Measurements from ENCODE around the gene RPS6KA1. TPM values are rescaled to one million over a fixed set of nuclear protein-coding genes. Genes with fewer than 3 reads are reported as not detected.

Gene RPS6KA1
- polyA plus RNA-seq, 1 donor (not counting 4 experiments of a cell fraction or from before 2014, with no cell fraction given) = 65.9 TPM

DNA sequence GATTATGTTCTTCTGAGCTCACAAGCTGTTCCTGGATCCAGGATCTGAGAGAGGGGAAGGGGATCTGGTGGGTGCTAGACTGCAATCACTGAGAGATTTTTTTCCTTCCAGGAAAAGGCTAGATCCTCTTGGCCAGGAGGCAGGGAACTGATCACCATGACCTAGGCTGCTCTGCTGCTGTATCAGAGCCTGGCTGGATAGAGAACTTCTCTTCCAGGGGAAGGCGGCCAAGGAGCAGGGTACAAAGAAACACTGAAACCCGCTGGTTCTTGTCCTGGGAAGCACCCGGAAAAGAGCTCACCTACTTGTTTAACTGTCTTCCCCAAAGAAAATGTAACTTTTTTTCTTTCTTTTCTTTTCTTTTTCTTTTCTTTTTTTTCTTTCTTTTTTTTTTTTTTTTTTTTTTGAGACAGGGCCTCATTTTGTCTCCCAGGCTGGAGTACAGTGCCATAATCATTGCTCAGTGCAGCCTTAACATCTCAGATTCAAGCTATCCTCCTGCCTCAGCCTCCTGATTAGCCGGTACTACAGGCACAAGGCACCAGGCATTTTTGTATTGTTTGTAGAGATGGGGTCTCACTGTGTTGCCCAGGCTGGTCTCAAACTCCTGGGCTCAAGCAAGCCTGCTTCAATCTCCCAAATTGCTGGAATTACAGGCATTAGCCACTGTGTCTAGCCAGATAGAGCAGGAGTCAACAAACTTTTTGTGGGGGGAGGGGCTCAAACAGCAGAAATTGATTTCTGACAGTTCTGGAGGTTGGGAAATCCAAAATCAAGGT lies 12.4 kb upstream of the RPS6KA1 start:
- Histone ChIP-seq H3K9me3 (ENCODE audit: control insufficient read depth, low read depth, low read length) (no peaks in the 10 kb centered on the region), H4K20me1 (ENCODE audit: control insufficient read depth, extremely low read depth, insufficient read depth, low read length) (no peaks in the 10 kb centered on the region), H3K4me2 (ENCODE audit: control insufficient read depth, extremely low read depth, insufficient read depth, low read depth, low read length) (no peak overlapping the region), H3K27me3 (ENCODE audit: control insufficient read depth, extremely low read depth, insufficient read depth, low read length) (no peaks in the 10 kb centered on the region), H3K36me3 (ENCODE audit: control insufficient read depth in 2 of 2, extremely low read depth in 1 of 2, insufficient read depth in 2 of 2, low read length in 2 of 2) (no peaks in the 10 kb centered on the region), H3K27ac (ENCODE audit: control insufficient read depth, insufficient read depth, low read length) (no peak overlapping the region), H3K9me1 (ENCODE audit: control insufficient read depth, extremely low read depth, insufficient read depth, low read length) (no peaks in the 10 kb centered on the region), H3K79me2 (ENCODE audit: control insufficient read depth, insufficient read depth, low read length) (no peaks in the 10 kb centered on the region), H3K4me3 (ENCODE audit: control insufficient read depth in 2 of 3, extremely low read depth in 1 of 3, insufficient read depth in 2 of 3, low read depth in 1 of 3, low read length in 3 of 3) (no peak overlapping the region), H2AFZ (ENCODE audit: control insufficient read depth, low read length) (no peak overlapping the region), H3K9ac (ENCODE audit: control insufficient read depth, extremely low read depth, insufficient read depth, low read length) (no peak overlapping the region), H3K4me1 (ENCODE audit: control insufficient read depth, extremely low read depth, insufficient read depth, low read length) (no peaks in the 10 kb centered on the region)
- DNase-seq (ENCODE audit: low read depth, low spot score) (no peak), FAIRE-seq (no peak)
- TF ChIP-seq, protein P1, sequence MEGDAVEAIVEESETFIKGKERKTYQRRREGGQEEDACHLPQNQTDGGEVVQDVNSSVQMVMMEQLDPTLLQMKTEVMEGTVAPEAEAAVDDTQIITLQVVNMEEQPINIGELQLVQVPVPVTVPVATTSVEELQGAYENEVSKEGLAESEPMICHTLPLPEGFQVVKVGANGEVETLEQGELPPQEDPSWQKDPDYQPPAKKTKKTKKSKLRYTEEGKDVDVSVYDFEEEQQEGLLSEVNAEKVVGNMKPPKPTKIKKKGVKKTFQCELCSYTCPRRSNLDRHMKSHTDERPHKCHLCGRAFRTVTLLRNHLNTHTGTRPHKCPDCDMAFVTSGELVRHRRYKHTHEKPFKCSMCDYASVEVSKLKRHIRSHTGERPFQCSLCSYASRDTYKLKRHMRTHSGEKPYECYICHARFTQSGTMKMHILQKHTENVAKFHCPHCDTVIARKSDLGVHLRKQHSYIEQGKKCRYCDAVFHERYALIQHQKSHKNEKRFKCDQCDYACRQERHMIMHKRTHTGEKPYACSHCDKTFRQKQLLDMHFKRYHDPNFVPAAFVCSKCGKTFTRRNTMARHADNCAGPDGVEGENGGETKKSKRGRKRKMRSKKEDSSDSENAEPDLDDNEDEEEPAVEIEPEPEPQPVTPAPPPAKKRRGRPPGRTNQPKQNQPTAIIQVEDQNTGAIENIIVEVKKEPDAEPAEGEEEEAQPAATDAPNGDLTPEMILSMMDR (optimal IDR thresholded peaks at IDR 0.05 in 1 of 3, IDR thresholded peaks at IDR 0.05 in 1 of 3, conservative IDR thresholded peaks at IDR 0.05 in 1 of 3; ENCODE audit: extremely low read depth in 1 of 3, insufficient read depth in 2 of 3, low read length in 3 of 3) = no peak
- TF ChIP-seq EZH2 (IDR thresholded peaks at IDR 0.05; ENCODE audit: low read length) = no peak
- dilution Hi-C loops (cut with MboI; ENCODE audit: extremely low pct_ligation_motif_present, low sequenced_read_pairs) = no loop called here

DNA sequence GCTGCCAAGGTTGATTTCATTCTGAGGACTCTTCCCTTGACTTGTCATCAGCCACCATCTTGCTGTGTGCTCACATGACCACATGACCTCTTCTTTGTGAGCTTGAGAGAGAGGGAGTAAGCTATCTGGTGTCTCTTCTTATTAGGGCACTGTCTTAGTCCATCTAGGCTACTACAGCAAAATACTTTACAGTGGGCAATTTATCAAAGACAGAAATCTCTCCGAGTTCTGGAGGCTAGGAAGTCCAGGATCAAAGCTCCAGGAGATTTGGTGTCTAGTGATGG lies 11.9 kb upstream of the RPS6KA1 start:
- no peak for FAIRE-seq
- Histone ChIP-seq H3K27me3 (ENCODE audit: control insufficient read depth, extremely low read depth, insufficient read depth, low read length) (no peaks in the 10 kb centered on the region), H3K27ac (ENCODE audit: control insufficient read depth, insufficient read depth, low read length) (no peak overlapping the region), H3K9ac (ENCODE audit: control insufficient read depth, extremely low read depth, insufficient read depth, low read length) (no peak overlapping the region), H3K4me3 (ENCODE audit: control insufficient read depth in 2 of 3, extremely low read depth in 1 of 3, insufficient read depth in 2 of 3, low read depth in 1 of 3, low read length in 3 of 3) (no peak overlapping the region), H3K4me2 (ENCODE audit: control insufficient read depth, extremely low read depth, insufficient read depth, low read depth, low read length) (no peak overlapping the region), H4K20me1 (ENCODE audit: control insufficient read depth, extremely low read depth, insufficient read depth, low read length) (no peaks in the 10 kb centered on the region), H3K79me2 (ENCODE audit: control insufficient read depth, insufficient read depth, low read length) (no peaks in the 10 kb centered on the region), H2AFZ (ENCODE audit: control insufficient read depth, low read length) (no peak overlapping the region), H3K9me1 (ENCODE audit: control insufficient read depth, extremely low read depth, insufficient read depth, low read length) (no peaks in the 10 kb centered on the region), H3K4me1 (ENCODE audit: control insufficient read depth, extremely low read depth, insufficient read depth, low read length) (no peaks in the 10 kb centered on the region), H3K9me3 (ENCODE audit: control insufficient read depth, low read depth, low read length) (no peaks in the 10 kb centered on the region), H3K36me3 (ENCODE audit: control insufficient read depth in 2 of 2, extremely low read depth in 1 of 2, insufficient read depth in 2 of 2, low read length in 2 of 2) (no peaks in the 10 kb centered on the region)
- dilution Hi-C loops (cut with MboI; ENCODE audit: extremely low pct_ligation_motif_present, low sequenced_read_pairs) = no loop called here
- TF ChIP-seq, protein P1 (optimal IDR thresholded peaks at IDR 0.05 in 1 of 3, IDR thresholded peaks at IDR 0.05 in 1 of 3, conservative IDR thresholded peaks at IDR 0.05 in 1 of 3; ENCODE audit: extremely low read depth in 1 of 3, insufficient read depth in 2 of 3, low read length in 3 of 3) = no peak
- TF ChIP-seq EZH2 (IDR thresholded peaks at IDR 0.05; ENCODE audit: low read length) = no peak
- no peak for DNase-seq (ENCODE audit: low read depth, low spot score)
